ENCODE results near the gene POLD3. TPM values are rescaled to one million over a fixed set of nuclear protein-coding genes. Genes with fewer than 3 reads are reported as not detected.

POLD3 gene
- total RNA-seq, 1 donor from 2014 or later, result 10.3 TPM

GRCh38 chr11:74683279-74683871, 91.0 kb downstream of the POLD3 start:
- Histone ChIP-seq H3K27ac (no peak overlapping the region), H3K36me3 (no peaks in the 10 kb centered on the region), H3K4me3 (peak overlapping the region; percentile 64 to 68), H3K9me3 (no peaks in the 10 kb centered on the region), H3K4me1 (peaks cover 2 to 15% of the 10 kb centered on the region in 2 donors), H3K27me3 (no peaks in the 10 kb centered on the region)
- intact Hi-C loops (cut with DNase I), result no loop called here
- peak; percentile 47 to 63 (median 58) for TF ChIP-seq CTCF (IDR thresholded peaks at IDR 0.05)
- DNase-seq (ENCODE audit: low spot score in 2 of 2), result peak in 1 of 2 donors; percentile 65

- Histone ChIP-seq H3K27me3 (no peaks in the 10 kb centered on the region), H3K4me1 (peaks cover 2 to 15% of the 10 kb centered on the region in 2 donors), H3K36me3 (no peaks in the 10 kb centered on the region), H3K4me3 (peak overlapping the region; percentile 64 to 68), H3K27ac (no peak overlapping the region), H3K9me3 (no peaks in the 10 kb centered on the region)
- peak in 1 of 2 donors; percentile 61 for DNase-seq (ENCODE audit: low spot score in 2 of 2)
- intact Hi-C loops (cut with DNase I), result no loop called here
- no peak for TF ChIP-seq CTCF (IDR thresholded peaks at IDR 0.05)
These were observed 91.6 kb downstream of the POLD3 start for GRCh38 chr11:74683941-74684481.

- Histone ChIP-seq H3K36me3 (no peaks in the 10 kb centered on the region), H3K27ac (no peak overlapping the region), H3K27me3 (no peaks in the 10 kb centered on the region), H3K9me3 (no peaks in the 10 kb centered on the region), H3K4me1 (peaks cover 2 to 15% of the 10 kb centered on the region in 2 donors), H3K4me3 (no peak overlapping the region)
- no peak for TF ChIP-seq CTCF (IDR thresholded peaks at IDR 0.05)
- peak in 1 of 2 donors; percentile 45 for DNase-seq (ENCODE audit: low spot score in 2 of 2)
- intact Hi-C loops (cut with DNase I), result no loop called here
These were observed 92.3 kb downstream of the POLD3 start for GRCh38 chr11:74684661-74685060.

- H3K4me1 ChIP-seq, result peaks cover 2 to 15% of the 10 kb centered on the region in 2 donors
- no peaks in the 10 kb centered on the region for H3K36me3 ChIP-seq
- intact Hi-C loops (cut with DNase I), result no loop called here
- no peaks in the 10 kb centered on the region for H3K27me3 ChIP-seq
- no peak for TF ChIP-seq CTCF (IDR thresholded peaks at IDR 0.05)
- no peak overlapping the region for H3K4me3 ChIP-seq
- no peak overlapping the region for H3K27ac ChIP-seq
- no peak for DNase-seq (ENCODE audit: low spot score in 2 of 2)
- H3K9me3 ChIP-seq, result no peaks in the 10 kb centered on the region
These were observed 93.0 kb downstream of the POLD3 start for GRCh38 chr11:74685338-74685737.

GRCh38 chr11:74685905-74686304, 93.5 kb downstream of the POLD3 start:
- no peaks in the 10 kb centered on the region for H3K9me3 ChIP-seq
- no peaks in the 10 kb centered on the region for H3K36me3 ChIP-seq
- H3K27me3 ChIP-seq, result no peaks in the 10 kb centered on the region
- intact Hi-C loops (cut with DNase I), result no loop called here
- H3K4me3 ChIP-seq, result no peak overlapping the region
- peaks cover 2 to 15% of the 10 kb centered on the region in 2 donors for H3K4me1 ChIP-seq
- no peak for TF ChIP-seq CTCF (IDR thresholded peaks at IDR 0.05)
- no peak overlapping the region for H3K27ac ChIP-seq
- DNase-seq (ENCODE audit: low spot score in 2 of 2), result peak in 1 of 2 donors; percentile 63
